Stimulated activated CD4-positive, alpha-beta T cell treated with anti-CD3 and anti-CD28 coated beads, Interleukin-12 subunit alpha, Interleukin-12 subunit beta, amount 100 ng/mL, for 24 hours (primary cell): ENCODE data around the gene CA10.

Experiments
- DNase-seq, 2 experiments: peaks; one replicate each; pipeline ENCODE4 v3.0.0-alpha.2; 2020; ENCODE audit warnings: low read depth in 2 of 2

CA10 gene

GRCh38 chr17:51598824-51599223 is 559.7 kb downstream of the CA10 start:
- DNase-seq, result no peak

GRCh38 chr17:51597345-51597744 is 561.2 kb downstream of the CA10 start:
- DNase-seq, result no peak

- no peak for DNase-seq
Measured at GRCh38 chr17:51595826-51596398, 562.6 kb downstream of the CA10 start.

GRCh38 chr17:51590071-51590656 is 568.4 kb downstream of the CA10 start:
- DNase-seq, result no peak

GRCh38 chr17:51588063-51588462 is 570.5 kb downstream of the CA10 start:
- no peak for DNase-seq

- DNase-seq, result no peak
Measured at GRCh38 chr17:51587516-51587915, 571.0 kb downstream of the CA10 start.

GRCh38 chr17:51585514-51586104 is 572.9 kb downstream of the CA10 start:
- DNase-seq, result no peak

GRCh38 chr17:51580869-51581268 is 577.6 kb downstream of the CA10 start:
- DNase-seq, result no peak
